ENCODE results near the gene ANKRD9.

The ANKRD9 gene

DNA sequence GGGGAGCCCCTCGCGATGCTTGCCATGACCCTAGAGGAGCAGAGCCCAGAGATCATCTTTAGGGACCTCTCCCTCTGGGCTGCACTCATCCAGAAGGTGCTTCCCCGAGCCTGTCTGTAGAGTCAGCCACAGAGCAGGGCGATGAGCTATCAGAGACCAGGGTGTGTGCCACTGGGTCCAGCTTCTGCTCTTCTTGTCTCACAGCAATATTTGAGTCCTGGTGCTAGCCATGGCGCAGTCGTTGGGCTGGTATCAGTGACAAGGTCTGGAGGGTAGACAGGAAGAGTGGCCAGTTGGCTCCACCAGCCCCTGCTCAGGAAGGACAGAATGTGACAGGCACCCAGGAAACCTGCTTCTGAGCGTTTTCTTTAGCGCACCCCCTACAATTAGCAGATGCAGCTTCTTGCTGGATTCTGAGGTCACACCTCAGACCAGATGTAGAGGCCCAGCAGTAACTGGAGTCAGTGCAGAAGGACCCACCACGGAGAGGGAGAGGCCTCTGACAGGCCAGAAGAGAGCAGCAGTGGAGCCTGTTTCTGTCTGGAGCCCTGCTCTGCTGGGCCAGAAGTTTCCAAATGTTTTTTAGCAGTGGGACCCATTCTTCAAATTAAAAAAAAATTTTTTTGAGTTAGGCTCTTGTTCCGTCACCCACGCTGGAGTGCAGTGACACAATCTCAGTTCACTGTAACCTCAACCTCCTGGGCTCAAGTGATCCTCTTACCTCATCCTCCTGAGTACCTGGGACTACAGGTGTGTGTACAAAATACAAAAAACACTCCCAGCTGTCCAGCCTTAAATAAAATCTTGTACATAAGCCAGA is 23.7 kb downstream of the ANKRD9 start:
- peak in 3 of 10 donors; percentile 24 to 31 (median 27) for DNase-seq
- intact Hi-C loops (cut with DNase I) = no loop called here

DNA sequence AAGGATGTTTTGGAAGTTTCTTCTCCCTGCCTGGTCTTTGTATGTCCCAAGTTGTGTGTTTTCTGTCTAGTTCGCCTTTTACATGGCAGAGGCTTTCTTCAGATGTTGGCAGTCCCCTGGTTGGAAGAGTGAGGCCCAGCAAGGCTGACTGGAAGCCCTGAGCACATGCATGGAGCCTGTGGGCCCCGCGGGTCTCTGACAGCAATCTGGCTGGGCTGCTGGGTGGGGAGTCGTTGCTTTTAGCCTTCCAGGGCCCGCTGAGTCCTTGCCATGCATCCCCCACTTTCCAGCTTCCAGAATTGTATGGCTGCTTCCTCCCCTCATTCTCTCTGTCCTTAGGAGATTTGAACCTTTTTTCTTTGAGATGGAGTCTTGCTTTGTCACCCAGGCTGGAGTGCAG is 25.3 kb downstream of the ANKRD9 start:
- intact Hi-C loops (cut with DNase I) = no loop called here
- DNase-seq = peak in 3 of 10 donors; percentile 17 to 39 (median 26)

DNA sequence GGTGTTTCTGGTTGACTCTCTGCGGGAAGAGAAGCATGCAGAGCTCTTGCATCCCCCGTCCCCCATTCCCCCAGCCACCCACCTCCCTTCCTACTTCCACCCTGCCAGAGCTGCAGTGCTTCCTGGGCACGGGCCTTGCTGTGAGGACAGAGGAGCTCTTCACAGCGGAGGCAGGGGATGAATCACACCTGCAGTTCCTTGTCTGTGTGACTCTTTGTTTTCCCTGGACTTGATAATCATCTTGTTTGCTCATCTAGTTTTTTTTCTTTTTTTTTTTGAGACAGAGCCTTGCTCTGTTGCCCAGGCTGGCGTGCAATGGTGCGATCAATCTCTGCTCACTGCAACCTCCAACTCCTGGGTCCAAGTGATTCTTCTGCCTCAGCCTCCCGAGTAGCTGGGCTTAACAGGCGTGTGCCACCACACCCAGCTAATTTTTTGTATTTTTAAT is 27.8 kb downstream of the ANKRD9 start:
- DNase-seq = peak in 5 of 10 donors; percentile 36 to 89 (median 79)

DNA sequence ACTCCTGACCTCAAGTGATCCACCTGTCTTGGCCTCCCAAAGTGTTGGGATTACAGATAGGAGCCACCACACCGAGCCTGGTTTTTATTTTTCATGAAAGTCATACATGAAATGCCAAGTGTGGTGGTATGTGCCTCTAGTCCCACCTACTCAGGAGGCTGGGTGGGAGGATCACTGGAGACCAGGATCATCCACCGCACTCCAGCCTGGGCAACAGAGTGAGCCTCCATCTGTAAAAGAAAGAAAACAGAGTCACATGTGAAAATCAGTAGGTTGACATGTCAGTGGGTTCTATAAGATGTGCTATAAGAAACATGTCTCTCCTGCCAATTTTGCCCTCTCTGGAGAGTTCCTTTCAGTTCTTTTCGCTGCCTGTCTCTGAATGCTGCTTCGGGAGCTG is 28.2 kb downstream of the ANKRD9 start:
- DNase-seq = peak in 2 of 10 donors; percentile 58 to 77
- intact Hi-C loops (cut with DNase I) = no loop called here

More for the DNA sequence above, 27.8 kb downstream of the ANKRD9 start:
- intact Hi-C loops (cut with DNase I) = no loop called here

DNA sequence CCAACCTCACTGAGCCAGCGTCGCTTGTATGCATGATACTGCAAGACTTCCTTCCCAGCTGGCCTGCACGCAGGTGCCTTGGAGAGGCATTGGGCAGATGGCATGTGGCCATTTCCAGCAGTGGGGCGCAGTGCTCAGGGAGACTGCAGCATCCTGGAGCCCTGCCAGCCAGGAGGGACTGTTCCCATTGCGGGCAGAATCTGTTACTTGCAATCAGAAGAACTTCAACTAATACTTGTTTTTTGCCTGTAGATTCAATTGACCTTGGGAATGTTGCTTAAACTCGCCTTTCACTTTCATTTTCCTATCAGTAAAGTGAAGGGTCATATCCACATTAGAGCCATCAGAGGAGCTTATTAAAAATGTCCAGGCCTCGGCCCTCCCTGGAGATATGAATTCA is 29.8 kb downstream of the ANKRD9 start:
- DNase-seq = peak in 8 of 10 donors; percentile 29 to 93 (median 66)
- intact Hi-C loops (cut with DNase I) = no loop called here

DNA sequence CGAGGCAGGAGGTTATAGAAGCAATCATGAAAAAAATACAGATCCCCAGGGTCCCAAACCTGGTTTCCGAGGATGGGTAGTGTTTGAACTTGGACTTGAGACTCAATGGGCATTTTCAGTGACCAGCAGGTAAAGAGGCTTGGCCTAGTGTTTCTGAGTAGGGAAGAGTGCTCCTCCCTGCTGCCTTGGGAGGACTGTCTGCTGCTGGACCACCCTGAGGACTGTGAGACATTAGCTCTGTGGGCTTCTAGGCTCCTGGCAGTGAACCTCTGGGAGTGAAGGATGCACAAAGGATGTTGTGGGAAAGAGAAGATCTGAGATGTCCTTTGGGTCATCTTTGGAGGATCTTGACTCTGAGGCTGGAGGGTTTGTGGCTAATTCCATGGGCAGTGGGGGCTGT is 30.5 kb downstream of the ANKRD9 start:
- intact Hi-C loops (cut with DNase I) = no loop called here
- DNase-seq = peak in 1 of 10 donors; percentile 1

DNA sequence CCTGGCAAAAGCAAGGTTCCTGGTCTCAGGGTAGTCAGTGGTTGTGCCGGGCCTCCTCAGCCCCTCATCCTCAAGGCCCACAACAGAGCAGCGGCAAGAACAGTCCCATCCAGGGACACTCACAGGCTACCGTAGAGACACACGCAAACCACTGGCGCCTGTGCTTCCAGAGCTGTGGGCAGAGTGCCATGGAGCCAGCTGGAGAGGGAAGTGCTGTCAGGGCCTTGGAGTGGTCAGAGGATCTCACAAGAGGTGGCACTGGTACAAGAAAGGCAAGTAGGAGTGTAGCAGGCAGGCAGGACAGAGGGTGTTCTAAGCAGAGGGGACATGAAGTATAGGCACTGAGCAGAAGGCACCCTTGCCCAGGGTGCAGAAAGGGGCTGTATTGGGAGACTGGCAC is 34.6 kb downstream of the ANKRD9 start:
- DNase-seq = peak in 8 of 10 donors; percentile 57 to 92 (median 70)
- intact Hi-C loops (cut with DNase I) = no loop called here

DNA sequence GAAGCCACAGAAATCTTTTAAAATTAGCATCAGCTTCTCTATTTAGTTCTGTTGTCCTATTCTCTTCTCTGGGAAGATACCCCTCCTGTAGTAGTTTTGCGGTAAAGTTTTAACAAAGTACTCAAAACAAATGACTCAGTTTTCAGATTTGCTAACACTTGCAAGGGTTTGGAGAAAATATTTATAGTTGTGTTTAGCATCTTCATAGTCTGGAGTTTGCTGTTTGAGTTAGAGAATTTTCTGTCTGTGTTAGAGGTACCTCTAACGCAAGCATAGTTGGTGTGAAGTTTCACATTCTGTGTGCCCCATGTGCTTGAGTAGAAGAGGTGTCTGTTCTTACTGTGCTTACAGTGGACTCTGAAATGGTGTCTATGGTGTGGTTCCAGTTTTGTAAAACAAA is 36.0 kb downstream of the ANKRD9 start:
- intact Hi-C loops (cut with DNase I) = no loop called here
- no peak for DNase-seq

DNA sequence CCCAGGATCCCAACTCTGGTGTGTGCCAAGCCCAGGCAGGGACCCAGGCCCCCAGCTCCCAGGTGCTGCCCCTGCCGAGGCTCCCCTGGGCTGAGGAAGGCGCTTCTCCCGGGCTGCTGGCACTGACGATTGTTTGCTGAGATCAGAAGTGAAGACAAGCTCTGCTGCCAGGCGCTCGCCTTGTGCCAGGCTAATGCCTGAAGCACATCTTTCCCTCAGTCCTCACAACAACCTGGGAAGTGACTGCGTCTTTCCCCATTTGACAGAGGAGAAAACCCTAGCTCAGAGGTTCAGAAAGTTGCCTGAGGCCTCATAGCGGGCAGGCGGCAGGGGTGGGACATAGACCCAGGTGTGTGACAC is 36.8 kb downstream of the ANKRD9 start:
- intact Hi-C loops (cut with DNase I) = no loop called here
- DNase-seq = peak in 2 of 10 donors; percentile 72 to 77

DNA sequence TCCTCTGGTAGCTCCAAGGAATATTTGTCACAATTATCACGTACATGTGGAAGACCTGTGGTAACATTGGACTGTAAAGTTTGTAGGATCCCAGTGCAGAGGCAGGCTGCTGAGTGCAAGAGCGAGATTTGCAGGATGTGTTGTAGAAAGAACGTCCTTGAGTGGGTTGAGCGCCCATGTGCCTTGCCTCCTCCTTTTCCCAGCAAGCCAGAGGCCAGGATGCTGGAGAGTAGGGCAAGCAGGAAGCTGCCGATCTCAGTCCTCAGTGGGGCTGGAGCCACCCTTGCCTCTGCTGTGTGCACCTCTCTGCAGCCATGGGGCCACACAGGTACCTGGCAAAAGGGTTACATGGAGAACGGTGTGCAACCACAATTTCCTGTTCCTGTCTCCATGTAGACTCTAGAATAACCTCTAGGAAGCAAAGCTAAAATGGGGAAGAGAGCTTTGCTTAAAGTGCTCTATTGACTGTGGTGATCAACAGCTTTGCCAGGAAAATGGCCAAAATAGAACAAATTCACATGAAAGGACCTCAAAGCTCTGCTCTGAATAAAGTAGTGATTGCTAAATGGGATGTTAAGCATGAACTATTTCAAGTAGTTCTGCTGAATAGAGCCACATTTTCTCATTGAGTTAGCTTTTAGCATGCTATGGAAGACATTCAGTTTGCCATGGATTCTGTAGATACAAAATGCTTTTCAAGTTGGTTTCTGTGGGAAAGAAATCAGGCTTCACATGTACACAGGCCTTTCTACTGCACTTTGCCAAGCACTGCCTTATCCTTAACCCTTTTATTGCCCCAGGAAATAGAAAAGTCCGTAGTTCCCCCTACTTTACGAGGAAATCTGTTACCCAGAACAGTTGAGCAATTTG is 37.4 kb downstream of the ANKRD9 start:
- peak in 2 of 10 donors; percentile 56 to 74 for DNase-seq
- intact Hi-C loops (cut with DNase I) = no loop called here

DNA sequence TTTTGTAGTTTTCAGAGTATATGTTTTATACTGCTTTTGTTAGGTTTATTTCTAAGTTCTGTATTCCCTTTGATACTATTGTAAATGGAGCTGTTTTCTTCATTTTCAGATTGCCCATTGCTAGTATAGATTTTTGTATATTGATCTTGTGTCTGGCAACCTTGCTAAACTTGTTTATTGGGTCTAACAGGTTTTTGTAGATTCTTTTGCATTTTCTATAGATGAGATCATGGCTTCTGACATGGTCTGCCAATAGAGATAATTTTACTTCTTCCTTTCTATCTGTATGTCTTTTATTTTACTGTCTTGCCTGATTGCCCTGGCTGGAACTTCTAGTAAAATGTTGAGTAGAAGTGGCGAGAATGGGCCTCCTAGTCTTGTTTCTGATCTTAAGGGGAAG is 40.3 kb downstream of the ANKRD9 start:
- intact Hi-C loops (cut with DNase I) = no loop called here
- DNase-seq = no peak

DNA sequence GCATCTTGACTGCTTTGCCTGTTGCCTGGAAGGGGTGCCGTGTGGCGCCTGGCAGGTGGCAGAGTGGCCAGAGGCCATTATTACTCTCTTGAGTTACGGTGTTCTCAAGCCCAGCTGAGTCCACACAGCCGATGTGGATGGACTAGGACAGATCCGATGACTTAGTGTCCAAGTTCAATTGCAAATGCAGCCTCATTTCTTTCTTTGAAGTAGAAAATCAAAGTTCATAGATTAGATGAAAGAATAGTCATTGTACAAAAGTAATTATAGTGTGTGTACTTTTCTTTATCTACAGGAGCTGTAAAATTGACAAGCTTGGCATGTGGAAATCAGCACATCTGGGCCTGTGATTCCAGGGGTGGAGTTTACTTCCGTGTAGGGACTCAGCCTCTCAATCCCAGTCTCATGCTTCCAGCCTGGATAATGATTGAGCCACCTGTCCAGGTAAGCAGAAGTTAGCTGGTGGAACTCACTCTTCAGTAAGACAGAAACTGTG is 44.7 kb downstream of the ANKRD9 start:
- DNase-seq = peak in 2 of 10 donors; percentile 30 to 46
- intact Hi-C loops (cut with DNase I) = no loop called here

DNA sequence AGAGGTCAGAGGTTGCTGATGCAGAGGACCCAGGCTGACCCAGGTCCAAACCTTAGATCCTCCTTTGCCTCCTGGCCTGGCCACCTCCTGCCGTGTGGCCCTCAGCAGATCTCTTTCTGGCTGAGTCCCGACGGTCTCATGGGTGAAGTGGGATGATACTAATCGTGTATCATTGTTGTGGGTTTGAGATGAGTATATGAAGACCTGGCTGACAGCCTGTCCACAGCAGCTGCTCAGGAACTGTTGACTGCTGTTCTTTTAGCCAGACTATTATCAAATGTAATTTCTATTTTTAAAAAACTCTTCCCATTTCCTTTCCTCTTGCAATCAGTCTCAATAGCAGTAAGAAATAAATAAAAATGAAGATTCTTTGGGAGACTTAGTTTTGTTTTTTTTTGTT is 45.6 kb downstream of the ANKRD9 start:
- intact Hi-C loops (cut with DNase I) = no loop called here
- peak in 1 of 10 donors; percentile 18 for DNase-seq

DNA sequence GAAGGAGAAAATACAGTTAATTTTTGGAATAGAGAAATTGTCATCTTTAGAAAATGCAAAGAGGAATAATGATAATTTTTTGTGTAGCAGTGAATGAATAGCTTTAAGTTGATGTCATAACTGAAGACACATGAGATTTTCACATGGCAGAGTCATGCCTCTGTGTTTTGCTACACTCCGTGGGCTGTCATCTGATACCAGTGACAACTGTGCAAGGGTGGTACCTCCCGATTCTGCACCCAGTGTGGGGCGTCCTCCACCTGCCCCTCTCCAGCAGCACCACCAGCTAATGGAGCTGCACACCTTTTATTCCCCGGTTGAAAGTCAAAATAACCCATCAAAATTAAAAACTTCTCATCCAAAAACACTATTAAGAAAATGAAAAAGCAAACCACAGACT is 47.2 kb downstream of the ANKRD9 start:
- peak in 1 of 10 donors; percentile 53 for DNase-seq
- intact Hi-C loops (cut with DNase I) = no loop called here

DNA sequence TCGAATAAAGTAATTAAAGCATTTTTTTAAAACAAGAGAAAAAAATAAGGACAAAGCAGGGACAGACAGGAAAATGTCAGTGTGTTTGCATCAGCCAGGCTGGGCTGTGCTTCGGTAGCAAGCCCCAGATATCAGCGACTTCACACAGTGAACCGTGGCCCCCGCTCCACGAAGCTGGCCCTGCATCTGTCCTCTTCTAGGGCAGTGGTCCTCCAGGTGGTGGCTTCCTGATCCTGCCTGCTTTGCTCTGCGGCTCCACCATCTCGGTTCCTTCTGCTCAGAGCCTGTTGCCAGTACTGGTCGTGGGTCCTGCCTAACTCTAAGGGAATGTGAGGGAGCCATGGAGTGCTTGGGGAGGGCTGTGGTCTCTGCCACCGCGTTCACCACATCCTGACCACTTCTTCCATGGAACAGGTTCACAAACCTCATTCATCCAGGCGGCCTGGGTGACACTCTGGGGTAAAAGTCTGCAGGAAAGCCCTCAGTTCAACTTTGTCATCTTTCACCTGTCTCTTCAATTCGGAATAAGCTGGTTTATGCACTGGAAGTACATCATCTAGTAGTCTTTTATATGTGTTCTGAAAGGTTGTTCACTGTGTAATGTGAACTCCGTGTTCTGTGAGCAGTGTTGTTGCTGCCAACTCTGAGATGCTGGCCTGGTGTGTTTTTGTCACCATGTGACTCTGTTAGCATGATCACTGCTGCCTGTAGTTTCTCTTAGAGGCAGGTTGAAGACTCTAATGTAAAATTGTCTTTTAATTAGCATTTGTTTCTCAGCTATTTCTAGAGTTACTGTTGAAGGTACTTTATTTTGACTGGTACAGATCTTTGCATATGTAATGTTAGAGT is 47.9 kb downstream of the ANKRD9 start:
- no peak for DNase-seq
- intact Hi-C loops (cut with DNase I) = no loop called here

DNA sequence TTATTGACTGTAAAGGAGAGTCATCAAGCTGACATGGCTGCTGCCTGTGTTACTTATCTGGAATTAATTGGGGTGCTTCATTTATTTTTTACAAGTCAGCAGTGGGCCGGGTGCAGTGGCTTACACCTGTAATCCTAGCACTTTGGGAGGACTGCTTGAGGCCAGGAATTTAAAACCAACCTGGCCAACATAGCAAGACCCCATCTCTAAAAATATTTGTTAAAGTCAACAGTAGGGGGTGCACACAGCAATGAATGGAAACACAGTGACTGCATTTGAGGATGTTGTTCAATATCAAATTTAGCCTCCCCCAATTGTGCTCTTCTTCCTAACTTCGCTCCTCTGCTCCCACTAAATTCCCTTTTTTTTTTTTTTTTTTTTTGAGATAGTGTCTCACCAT is 52.1 kb downstream of the ANKRD9 start:
- intact Hi-C loops (cut with DNase I) = no loop called here
- peak in 1 of 10 donors; percentile 15 for DNase-seq

DNA sequence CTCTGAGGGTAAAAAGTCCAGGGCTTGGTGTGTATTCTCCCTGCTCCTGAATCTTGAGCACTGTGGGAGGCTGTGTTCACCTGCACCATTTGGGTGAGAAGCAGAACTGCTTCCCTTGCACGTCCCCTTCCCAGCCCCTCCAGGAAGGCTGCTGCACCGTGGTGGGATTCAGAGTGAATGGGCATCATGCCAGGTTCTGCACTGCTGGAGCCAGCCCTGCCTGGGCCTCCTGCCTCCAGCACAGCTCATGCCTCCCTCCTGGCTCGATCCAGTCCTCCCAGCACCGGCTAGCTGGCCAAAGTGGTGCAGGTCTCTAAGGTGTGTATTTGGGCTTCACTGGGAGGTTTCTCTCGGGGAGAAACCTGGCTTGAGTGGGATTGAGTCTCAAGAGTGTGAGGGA is 54.9 kb downstream of the ANKRD9 start:
- DNase-seq = peak in 1 of 10 donors; percentile 62
- intact Hi-C loops (cut with DNase I) = no loop called here

DNA sequence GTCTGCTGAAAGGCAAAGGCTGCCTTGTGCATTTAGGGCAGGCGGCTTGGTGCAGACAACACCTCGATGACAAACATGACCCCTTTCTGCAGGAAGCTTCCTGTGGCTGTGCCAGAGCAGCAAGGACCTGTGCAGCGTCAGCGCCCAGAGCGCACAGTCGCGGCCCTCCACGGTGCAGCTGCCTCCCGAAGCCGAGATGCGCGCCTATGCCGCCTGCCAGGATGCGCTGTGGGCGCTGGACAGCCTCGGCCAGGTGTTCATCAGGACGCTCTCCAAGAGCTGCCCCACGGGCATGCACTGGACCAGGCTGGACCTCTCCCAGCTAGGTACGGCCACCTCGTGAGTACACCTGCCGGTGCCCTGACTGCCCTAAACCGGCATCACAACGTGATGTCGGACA is 57.3 kb downstream of the ANKRD9 start:
- intact Hi-C loops (cut with DNase I) = no loop called here
- no peak for DNase-seq

Data from posterior cingulate gyrus (tissue), 11 donors.